Muscle of back (tissue), 11 donors: ENCODE data around the gene ATP7B. TPM values are rescaled to one million over a fixed set of nuclear protein-coding genes. Genes with fewer than 3 reads are reported as not detected.
A peak's percentile ranks its signal among the peaks of the same experiment; 100 is the strongest.

Source experiments
- DNase-seq, 3 donors: peaks; one replicate each; pipeline versions ENCODE4 v3.0.0 to v3.0.0-alpha.2; 2013
- polyA plus RNA-seq, 10 donors: library from polyadenylated mRNA; unstranded; fragments of 120-200 nt; gene quantifications; one replicate each; pipeline ENCODE4 v1.2.1, GENCODE V29; 2013; ENCODE audit not compliant: insufficient read length in 10 of 10

ATP7B gene
- polyA plus RNA-seq, 10 donors: 5.0 to 7.5 (median 6.5) TPM

GRCh38 chr13:51894239-51894638, 117.0 kb downstream of the ATP7B start:
- DNase-seq: no peak

DNA sequence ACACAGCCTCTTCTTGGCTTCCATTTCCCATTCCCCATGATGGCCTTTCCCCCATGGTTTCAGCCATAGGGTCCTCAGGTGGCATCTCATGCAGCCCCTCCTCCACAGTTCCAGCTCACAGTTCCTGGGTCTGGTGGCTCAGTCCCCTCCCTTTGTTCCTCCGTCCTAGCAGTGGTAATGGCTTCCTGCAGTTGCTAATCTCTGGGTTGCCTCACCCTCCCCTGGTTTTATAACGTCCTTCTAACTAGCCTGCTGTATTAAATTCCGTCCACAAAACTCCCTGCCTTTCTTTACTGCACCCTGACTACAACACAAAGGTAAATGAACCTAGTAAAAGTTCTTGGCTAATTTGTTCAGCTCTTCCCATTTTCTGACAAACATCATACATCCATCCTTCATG, 118.6 kb downstream of the ATP7B start:
- no peak for DNase-seq

- peak in 1 of 3 donors; percentile 26 for DNase-seq
Measured at GRCh38 chr13:51887468-51887867, 123.8 kb downstream of the ATP7B start.

DNA sequence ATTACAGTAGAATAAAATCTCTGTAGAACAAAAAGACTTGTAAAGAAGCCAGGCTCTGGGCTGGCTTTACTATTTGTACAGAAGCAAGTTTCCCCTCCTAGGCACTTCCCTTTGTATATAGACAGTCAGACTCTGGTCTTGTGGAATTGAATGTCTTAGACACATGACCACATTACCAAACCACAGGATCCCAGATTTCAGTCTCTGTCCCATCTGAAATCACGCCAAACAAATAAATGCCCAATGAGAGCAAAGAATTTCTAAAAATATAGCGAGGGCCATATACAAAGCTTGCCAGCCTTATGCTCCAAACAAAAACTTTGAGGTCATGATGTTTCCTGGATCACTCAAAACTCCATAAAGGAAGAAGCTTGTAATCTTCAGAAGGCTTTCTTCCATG, 125.6 kb downstream of the ATP7B start:
- DNase-seq: no peak

DNA sequence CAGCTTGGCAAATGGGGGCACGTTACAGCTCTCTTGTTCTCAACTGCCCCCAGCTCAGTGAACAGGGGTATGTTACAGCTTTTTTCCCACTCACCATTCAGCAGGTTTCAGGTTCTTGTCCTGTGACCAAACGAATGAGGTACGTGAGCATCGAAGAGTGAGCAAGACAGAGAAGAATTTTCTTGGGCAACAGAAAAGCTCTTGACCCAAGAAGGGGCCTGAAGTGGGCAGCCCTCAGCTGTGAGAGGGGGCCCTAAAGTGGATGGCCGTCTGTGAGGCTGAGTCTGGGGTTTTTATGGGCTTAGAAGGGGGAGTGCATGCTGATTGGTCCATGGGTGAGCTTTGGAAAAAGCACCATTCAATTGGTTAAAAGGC, 128.0 kb downstream of the ATP7B start:
- no peak for DNase-seq

Other genes with a start within 250 kb of the ATP7B start
- 10 to 100 TPM; 10.4 to 18.5 (median 15.3) TPM for gene DHRS12, start 207.3 kb downstream of the ATP7B start, polyA plus RNA-seq
- gene TMEM272, start 166.3 kb downstream of the ATP7B start, polyA plus RNA-seq: under 1 TPM; 0.11 to 0.96 (median 0.19) TPM
- gene CCDC70, start 149.5 kb downstream of the ATP7B start, polyA plus RNA-seq: not detected
- gene ALG11, start 948 bp upstream of the ATP7B start, polyA plus RNA-seq: 10 to 100 TPM; 12.4 to 27.6 (median 20.7) TPM
- gene UTP14C, start 13.2 kb upstream of the ATP7B start, polyA plus RNA-seq: 10 to 100 TPM; 14.4 to 25.5 (median 21.7) TPM
- gene NEK5, start 117.6 kb upstream of the ATP7B start, polyA plus RNA-seq: 1 to 10 TPM in 4 of 10 donors, under 1 TPM in 6; 0.71 to 1.3 (median 0.92) TPM
- gene NEK3, start 148.1 kb upstream of the ATP7B start, polyA plus RNA-seq: 10 to 100 TPM in 8 of 10 donors, 1 to 10 TPM in 2; 6.8 to 31.4 (median 14.8) TPM